HG03571 (cell line): ENCODE measurements around the gene OTOA.
"Not testable (repeated sequence)": the region's sequence is repeated elsewhere in the genome, so short reads cannot be mapped to it uniquely, and the experiment has no call there.

Experiments used
- ATAC-seq: cut with Tn5 transposase; IDR thresholded peaks from one replicate; pipeline ENCODE4 v1.9.1; 2021; ENCODE audit not compliant: unreplicated experiment

OTOA gene

DNA sequence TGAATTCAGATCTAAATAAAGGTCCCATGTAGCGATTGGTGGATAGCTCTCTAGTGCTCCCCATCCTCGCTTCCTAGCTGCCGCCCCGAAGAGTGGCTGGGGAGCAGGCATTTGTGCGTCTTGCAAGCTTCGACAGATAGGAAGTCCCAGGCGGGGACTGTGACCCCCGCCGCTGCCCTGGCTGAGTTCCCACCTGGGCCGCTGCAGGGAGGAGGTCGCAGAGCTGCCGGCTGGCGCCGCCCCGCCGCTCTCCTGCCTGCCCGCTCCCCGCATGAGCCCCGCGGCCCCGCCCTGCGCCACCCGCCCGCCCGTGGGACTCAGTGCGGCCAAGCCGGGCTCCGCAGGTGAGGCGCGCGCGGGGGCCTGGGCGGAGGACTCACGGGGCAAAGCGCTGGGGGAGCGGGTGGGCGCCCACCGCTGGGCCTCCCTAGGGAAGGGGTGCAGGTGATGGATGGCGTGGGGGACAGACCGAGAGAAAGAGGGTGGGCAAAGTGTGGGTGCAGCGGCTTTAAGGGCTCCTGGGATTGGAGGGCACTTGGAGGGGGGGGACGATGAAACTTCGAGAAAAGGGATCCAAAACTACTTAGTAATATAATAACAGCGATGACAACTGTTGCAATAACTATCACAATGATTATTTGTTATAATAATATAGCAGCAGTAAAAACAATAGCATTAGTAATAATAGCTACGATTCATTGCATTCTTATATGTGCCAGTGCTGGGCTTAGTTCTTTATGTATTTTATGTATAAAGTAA, at the start of gene OTOA:
TSS of gene OTOA (plus strand) at position 80 of the 759 bp plus-strand sequence. CDS start 14,547 bp downstream, outside the sequence.
- no peak for ATAC-seq

DNA sequence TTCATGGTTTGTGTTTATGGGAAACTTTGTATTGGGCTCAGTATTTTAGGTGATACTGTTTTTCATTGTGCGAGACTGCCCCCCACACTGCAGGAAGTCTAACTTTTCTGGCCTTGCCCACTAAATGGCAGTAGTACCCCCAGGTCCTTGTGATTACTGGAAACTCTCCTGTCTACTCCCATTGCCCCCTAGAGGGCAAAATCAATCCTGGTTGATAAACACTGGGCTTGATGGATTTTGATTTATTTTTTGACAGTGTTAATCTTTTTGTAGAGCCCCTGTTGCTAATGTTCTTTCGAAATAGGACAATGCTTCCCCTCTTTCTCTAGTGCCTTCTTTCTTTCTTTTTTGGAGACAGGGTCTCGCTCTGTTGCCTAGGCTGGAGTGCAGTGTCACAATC, 48.9 kb upstream of the OTOA start:
- no peak for ATAC-seq

DNA sequence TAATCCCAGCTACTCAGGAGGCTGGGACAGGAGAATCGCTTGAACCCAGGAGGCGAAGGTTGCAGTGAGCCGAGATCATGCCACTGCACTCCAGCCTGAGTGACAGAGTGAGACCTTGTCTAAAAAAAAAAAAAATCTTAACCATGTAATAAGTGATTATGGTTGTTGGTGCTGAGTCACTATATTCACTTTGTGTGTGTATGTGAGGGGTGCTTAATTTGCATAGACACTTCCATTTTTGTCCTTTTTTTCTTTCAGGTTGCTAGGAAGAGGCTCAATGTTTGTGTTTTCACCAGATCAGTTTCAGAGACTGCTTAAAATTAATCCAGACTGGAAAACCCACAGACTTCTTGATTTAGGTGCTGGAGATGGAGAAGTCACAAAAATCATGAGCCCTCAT, 46.2 kb upstream of the OTOA start:
- no peak for ATAC-seq

DNA sequence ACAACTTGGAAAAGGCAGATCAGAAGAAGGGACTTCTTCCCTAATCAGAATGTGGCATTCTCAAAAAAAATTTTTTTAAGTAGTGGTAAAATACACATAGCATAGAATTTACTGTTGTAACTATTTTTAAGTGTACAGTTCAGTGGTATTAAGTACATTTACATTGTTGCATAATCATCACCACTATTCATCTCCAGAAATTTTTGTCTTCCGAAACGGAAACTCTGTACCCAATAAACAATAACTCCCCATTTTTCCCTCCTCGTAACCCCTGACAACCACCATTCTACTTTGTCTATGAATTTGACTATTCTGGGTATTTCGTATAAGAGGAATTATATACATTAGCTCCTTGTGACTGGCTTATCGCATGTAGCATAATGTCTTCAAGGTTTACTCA, 45.5 kb upstream of the OTOA start:
- ATAC-seq = no peak

DNA sequence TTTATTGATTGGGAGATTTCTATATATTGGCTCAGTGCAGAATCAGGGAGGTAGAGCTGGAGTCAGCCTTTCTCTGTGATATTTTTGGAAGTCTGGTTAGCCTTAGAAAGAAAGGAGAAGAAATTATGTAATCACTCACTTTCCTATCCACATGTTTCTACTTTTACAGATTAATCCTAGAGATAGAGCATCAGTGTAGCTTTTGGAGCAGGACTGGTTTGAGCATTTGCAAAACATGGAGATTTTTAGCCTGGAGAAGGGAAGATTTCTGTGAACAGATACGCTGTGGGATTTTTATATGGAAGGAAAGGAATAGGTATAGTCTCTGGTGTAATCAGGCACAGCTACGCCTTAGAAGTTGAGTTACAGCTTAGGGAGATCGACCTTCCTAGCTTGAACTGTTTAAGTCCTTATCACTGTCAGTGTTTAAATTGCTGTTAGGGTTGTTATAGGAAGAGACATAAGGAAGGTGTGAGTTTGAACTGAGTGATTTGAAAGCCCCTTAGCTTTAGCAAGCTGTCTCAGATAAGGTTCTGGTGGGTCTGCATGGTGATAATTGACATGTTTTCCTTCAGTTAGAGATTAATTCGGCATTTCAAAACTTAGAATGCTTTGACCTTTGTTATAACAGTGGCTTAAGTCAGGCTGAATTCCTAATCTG, 43.9 kb upstream of the OTOA start:
- no peak for ATAC-seq

DNA sequence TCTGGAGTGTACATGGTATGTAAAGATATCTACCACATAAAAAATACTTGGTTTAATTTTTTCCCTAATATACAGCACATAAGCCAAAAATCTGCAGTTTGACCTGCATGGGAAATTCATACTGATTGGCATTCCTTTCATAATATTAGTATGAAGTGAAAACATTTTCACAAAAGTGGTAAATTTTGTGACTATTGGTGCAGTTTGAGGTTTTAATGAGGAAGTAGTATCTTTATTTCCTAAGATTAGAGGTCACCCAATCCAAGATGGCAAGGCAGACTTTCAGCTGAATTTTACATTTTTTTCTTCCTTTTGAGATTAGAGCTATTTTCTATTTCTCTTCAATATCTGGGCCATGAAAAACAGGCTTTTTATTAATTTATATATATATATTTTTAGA, 43.2 kb upstream of the OTOA start:
- no peak for ATAC-seq

DNA sequence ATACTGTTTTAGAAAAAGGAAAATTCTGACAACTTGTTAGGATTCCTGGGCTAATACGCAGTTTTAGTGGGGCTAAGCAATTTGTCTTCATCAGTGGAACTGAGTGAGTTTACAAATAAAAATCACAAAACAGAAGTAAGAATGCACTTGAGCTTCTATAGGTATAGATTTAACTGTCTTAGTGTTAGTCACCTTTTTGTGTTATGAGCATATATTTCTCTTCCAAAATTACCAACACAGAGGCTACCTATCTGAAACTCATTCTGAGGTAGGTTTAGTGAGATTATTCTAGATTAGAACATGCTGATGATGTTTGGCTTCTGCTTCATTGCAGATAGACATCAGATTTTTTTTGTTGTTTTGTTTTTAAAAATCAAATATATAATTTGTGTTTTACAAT, 41.2 kb upstream of the OTOA start:
- ATAC-seq = no peak

DNA sequence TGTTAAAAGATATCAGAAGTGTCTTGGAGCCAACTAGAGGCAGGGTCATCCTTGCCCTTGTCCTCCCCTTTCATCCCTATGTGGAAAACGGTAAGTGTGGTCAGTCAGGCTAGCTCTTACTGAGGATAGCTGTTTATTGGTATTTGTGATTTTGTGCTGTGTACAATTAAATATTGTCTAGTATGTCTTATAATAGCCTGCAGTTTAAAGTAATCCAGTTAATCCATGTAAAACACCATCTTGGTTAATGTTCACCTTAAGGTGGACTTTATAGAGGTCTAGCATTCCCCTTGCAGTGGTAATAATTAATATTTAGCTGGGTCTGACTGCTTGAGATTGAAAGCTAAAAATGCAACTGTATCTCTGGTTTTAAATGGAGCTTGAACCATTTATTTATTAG, 38.7 kb upstream of the OTOA start:
- no peak for ATAC-seq

DNA sequence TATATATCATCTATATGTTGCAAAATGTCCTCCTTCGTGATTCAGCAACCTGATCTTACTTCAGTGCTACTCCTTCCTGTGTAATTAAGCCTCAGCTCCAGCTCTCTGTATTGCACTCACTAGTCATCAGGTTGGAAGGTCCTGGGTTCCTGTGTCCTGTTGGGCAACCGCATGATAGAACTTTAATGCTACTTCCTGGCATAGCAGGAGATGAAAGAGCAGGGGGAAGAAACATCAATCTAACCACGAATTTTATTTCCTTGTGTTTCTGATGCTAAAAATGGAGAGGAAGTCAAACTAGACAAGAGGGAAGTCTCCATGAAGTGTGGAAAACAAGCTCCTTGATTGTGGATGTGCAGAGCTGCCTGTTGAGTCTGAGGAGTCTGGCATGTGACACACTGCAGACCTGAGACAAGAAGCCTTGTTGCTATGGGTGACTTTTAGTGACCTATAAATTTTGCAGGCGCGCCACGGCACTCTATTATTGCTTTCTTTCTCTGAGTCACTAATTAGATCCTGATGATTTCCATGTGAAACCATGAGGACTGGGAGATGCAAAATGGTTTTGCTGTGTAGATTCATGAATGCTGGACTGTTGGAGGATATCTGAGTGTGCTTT, 37.0 kb upstream of the OTOA start:
- no peak for ATAC-seq

DNA sequence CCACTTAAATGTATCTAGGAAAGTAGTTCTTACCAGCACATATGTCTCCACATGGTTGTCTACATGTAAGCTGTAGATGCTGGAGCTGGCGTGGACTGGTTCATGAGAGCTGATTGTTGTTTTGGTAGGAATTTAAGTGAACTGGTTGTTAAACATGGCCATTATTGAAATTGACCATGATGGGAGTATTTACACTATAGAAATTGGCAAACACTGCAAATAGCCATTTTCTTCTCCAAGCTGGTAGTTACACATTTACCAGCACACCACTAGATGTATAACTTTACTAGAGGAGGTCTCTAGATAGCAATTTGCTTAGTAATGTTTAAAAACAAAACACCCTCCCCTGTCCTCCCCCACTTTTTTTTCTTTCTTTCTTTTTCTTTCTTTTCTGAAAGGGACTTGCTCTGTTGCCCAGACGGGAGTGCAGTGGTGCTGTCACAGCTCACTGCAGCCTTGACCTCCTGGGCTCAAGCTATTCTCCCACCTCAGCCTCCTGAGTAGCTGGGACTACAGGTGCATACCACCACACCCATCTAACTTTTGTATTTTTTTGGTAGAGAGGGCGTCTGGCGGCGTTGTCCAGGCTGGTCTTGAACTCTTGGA, 35.5 kb upstream of the OTOA start:
- no peak for ATAC-seq

DNA sequence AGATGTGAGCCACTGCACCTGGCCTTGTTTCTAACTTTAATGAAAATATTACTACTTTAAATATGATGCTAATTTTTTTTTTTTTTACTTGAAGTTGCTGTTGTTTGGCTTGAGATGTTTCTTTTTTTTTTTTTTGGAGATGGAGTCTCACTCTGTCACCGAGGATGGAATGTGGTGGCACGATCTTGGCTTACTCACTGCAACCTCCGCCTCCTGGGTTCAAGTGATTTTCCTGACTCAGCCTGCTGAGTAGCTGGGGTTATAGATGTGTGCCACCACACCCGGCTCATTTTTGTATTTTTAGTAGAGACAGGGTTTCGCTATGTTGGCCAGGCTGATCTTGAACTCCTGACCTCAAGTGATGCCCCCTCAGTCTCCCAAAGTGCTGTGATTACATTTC, 35.0 kb upstream of the OTOA start:
- no peak for ATAC-seq

DNA sequence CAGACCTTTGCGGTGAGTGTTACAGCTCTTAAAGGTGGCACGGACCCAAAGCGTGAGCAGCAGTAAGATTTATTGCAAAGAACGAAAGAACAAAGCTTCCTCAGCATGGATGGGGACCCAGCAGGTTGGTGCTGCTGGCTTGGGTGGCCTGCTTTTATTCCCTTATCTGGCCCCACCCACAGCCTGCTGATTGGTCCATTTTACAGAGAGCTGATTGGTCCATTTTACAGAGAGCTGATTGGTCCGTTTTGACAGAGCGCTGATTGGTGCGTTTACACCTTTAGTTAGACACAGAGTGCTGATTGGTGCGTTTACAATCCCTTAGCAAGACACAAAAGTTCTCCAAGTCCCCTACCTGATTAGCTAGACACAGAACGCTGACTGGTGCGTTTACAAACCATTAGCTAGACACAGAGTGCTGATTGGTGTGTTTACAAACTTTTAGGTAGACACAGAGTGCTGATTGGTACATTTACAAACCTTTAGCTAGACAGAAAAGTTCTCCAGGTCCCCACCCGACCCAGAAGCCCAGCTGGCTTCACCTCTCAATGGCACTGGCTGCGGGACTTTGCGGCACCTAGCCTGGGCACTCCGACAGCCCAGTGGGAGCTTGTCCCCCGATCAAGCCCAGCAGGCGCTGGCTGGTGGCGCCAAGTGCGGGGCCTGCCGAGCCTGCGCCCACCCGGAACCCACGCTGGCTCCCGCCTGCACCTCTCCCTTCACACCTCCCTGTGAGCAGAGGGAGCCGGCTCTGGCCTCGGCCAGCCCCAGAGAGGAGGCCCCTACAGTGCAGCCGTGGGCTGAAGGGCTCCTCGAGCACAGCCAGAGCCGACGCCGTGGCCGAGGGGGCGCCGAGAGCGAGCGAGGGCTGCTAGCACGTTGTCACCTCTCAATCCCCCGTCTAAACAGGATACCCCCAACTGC, 33.9 kb upstream of the OTOA start:
- not testable (repeated sequence) for ATAC-seq

DNA sequence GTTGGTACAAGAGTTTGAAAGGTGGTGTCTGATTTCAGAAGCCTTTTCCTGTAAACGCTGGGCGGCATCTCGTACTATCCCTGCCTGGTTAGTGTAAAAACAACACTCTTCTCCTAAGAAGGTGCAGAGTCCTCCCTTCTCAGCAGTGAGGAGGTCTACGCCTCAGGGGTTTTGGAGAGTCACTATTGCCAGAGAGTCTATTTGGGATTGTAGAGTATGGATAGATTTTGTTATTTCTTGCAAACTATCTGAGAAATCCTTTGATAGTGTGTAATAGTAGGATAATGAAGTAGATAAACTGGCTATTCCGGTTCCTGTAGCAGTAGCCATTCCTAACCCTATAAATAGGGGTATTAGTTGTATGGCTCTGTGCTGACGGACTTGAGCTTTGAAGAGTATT, 32.9 kb upstream of the OTOA start:
- ATAC-seq = not testable (repeated sequence)

DNA sequence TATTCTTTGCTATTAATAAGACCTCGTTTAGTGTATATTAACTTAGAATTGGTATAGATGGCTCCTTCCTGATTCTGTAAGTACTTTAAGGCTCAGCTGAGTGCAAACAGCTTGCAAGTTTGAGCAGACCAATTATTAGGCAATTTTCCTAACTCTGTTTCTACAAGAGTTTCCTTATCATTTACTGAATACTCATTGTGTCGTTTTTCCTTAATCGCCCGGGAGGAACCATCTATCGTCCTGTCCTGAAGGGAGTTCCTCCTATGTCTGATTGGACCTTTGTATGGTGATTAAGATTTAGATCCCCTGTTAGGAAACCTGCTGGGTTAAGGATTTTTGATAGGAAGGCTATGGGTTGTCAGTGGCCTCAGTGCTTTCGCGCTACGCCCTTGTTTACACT, 32.4 kb upstream of the OTOA start:
- ATAC-seq = not testable (repeated sequence)

DNA sequence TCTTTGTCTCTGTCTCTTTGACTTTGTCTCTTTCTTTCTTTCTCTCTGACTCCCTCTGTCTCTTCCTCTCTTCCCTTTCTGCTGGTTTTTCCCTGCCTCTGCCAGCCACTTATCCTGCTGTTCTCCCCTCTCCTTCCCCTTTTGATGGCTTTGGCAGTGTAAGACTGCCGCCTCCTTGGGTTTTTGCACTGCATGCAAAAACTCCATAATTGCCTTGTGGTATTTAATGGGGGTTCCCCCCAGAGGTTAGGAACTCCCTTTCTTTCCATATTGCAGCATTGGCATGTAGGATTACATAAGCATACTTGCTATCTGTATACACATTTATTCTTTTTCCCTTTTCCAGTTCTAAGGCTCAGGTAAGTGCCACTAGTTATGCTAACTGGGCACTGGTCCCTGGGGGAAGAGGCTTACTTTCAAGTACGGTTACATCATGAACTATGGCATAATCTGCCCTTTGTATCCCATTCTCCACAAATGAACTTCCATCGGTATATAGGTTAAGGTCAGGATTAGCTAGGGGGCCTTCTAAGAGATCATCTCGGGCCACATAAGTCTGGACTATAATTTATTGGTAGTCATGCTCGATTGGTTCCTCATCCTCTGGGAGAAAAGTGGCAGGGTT, 31.7 kb upstream of the OTOA start:
- ATAC-seq = not testable (repeated sequence)

DNA sequence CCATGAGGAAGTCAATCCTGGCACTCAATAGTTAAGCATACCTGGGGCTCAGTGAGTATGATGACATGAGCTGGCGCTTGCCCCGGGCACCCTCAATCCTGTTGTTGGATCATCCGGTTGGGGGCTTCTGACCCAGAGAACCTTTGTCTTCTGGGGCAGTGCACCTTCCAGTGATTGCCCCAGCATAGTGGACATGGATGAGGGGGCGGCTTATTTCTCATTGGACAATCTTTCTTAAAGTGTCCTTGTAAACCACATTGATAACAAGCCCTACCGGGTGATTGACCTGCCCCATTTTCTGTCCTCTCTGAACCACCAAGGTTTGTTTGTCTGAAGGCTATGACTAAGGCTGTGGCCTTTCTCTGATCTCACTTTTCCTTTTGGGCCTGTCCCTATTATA, 29.6 kb upstream of the OTOA start:
- no peak for ATAC-seq

DNA sequence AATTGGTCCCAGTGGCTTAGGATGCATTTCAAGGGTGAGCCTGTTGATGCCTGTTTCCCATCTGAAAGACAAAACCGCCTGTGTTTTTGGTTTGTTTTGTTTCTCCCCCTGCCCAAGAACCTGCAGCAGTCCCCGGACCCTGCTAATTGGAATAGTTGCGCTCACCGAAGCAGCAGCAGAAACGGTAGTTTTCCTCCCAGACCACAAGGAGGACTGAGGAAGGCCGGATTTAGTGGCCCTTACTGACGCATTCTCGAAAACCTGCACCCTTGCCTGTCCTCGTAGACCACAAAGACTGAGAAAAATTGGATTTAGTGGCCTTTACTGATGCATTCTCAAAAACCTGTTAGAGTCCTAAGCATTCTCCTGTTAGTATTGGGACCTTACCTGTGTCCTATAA, 28.1 kb upstream of the OTOA start:
- ATAC-seq = not testable (repeated sequence)

DNA sequence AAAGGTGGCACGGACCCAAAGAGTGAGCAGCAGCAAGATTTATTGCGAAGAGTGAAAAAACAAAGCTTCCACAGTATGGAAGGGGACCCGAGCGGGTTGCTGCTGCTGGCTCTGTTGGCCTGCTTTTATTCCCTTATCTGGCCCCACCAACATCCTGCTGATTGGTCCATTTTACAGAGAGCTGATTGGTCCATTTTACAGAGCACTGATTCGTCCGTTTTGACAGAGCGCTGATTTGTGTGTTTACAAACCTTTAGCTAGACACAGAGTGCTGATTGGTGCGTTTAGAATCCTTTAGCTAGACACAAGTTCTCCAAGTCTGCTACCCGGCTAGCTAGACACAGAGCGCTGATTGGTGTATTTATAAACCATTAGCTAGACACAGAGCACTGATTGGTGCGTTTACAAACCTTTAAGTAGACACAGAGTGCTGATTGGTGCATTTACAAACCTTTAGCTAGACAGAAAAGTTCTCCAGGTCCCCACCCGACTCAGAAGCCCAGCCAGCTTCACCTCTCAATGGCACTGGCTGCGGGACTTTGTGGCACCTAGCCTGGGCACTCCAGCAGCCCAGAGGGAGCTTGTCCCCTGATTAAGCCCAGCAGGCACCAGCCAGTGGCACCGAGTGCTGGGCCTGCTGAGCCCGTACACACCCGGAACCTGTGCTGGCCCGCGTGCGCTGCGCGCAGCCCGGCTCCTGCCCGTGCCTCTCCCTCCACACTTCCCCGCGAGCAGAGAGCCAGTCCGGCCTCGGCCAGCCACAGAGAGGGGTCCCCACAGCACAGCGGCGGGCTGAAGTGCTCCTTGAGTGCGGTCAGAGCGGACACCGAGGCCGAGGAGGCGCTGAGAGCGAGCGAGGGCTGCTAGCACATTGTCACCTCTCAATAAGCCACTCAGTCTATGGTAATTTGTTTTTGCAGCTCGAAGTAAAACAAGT, 26.5 kb upstream of the OTOA start:
- no peak for ATAC-seq

DNA sequence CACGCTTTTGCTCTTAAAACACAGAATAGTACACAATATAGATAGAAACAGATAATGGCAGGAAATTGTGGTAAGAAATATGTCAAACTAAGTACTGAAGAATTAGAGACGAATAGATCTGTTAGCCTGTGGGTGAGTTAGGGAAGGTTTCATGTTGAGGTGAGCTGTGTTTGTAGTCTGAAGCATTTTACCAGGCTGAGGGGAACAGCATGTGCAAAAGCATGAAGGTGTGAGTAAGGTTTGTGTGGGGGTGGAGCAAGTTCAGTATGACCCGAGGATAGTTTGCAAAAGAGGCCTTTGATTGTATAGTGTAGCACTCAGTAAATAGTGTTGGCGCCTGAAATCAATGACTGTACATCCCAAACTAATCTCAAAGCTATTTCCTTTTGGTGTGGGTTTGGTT, 25.2 kb upstream of the OTOA start:
- no peak for ATAC-seq
